ENCODE data around the gene ITGAL.

ITGAL gene

GRCh38 chr16:30528799-30529457 is 56.4 kb downstream of the ITGAL start:
- no peak overlapping the region for H2AFZ ChIP-seq (ENCODE audit: low read depth, low read length)
- no peak overlapping the region for H3K9ac ChIP-seq (ENCODE audit: low read length)
- peaks cover 9% of the 10 kb centered on the region for H3K79me2 ChIP-seq (ENCODE audit: low read length)
- H3K27me3 ChIP-seq (ENCODE audit: low read depth, low read length), result no peaks in the 10 kb centered on the region
- no peaks in the 10 kb centered on the region for H3K9me3 ChIP-seq (ENCODE audit: insufficient read depth, low read length)
- TF ChIP-seq, protein P1, sequence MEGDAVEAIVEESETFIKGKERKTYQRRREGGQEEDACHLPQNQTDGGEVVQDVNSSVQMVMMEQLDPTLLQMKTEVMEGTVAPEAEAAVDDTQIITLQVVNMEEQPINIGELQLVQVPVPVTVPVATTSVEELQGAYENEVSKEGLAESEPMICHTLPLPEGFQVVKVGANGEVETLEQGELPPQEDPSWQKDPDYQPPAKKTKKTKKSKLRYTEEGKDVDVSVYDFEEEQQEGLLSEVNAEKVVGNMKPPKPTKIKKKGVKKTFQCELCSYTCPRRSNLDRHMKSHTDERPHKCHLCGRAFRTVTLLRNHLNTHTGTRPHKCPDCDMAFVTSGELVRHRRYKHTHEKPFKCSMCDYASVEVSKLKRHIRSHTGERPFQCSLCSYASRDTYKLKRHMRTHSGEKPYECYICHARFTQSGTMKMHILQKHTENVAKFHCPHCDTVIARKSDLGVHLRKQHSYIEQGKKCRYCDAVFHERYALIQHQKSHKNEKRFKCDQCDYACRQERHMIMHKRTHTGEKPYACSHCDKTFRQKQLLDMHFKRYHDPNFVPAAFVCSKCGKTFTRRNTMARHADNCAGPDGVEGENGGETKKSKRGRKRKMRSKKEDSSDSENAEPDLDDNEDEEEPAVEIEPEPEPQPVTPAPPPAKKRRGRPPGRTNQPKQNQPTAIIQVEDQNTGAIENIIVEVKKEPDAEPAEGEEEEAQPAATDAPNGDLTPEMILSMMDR (IDR thresholded peaks at IDR 0.05; ENCODE audit: low read depth, low read length), result no peak
- TF ChIP-seq EZH2phosphoT487 (IDR thresholded peaks at IDR 0.05; ENCODE audit: low read depth), result no peak
- no peak overlapping the region for H3K4me3 ChIP-seq (ENCODE audit: low read length)
- H3K27ac ChIP-seq (ENCODE audit: low read length), result no peak overlapping the region
- H3K36me3 ChIP-seq (replicated peaks; ENCODE audit: low read depth, low read length), result peaks cover 12% of the 10 kb centered on the region
- H3K4me1 ChIP-seq (ENCODE audit: low read length), result peaks cover 21% of the 10 kb centered on the region
- H3K4me2 ChIP-seq (ENCODE audit: low read length), result no peak overlapping the region
- no peaks in the 10 kb centered on the region for H4K20me1 ChIP-seq (ENCODE audit: insufficient read depth, low read length)

DNA sequence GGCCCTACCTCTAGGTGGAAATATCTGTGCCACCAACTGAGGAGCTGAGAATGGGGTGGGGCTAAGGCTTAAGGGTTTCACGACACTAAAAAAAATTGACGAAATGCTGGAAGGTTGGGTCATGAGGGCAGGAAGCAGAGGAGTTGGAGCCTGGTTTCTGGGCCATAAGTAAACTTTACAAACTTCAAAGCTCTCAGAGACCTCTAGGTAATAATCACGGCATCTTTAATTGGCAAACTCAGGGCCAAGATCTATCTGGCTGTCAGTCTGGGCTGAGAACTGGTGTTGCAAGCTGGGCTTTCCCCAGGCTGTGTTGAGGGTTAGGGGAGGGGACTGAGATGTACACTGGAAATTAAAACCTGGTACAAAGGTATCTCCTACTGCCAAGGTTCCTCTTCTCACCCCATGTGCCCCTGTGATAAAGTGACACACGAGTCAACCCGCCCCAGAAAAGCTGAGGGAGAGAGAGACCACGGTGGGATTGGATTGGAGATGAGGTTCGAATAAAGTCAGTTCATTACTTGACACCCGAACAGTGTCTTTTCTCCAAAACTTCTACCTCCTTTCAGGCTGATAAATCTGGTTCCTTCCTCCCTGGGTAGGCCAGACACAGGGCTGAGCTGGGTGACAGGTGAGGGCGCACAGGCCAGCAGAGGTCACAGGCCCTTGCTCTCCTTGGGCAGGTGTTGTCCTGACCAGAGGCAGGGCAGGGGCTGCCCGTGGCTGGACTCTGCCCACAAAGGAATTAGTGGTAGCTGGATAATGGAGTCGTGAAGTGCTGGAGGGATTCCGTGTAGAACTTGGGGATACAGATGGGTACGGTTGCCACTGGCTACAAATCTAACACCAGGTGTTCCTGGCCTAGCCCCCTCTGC is 57.9 kb downstream of the ITGAL start:
- H2AFZ ChIP-seq (ENCODE audit: low read depth, low read length), result no peak overlapping the region
- no peak overlapping the region for H3K4me3 ChIP-seq (ENCODE audit: low read length)
- H3K27me3 ChIP-seq (ENCODE audit: low read depth, low read length), result no peaks in the 10 kb centered on the region
- H3K4me2 ChIP-seq (ENCODE audit: low read length), result no peak overlapping the region
- H3K27ac ChIP-seq (ENCODE audit: low read length), result no peak overlapping the region
- H3K4me1 ChIP-seq (ENCODE audit: low read length), result peaks cover 21% of the 10 kb centered on the region
- no peaks in the 10 kb centered on the region for H4K20me1 ChIP-seq (ENCODE audit: insufficient read depth, low read length)
- H3K79me2 ChIP-seq (ENCODE audit: low read length), result peaks cover 20% of the 10 kb centered on the region
- no peaks in the 10 kb centered on the region for H3K9me3 ChIP-seq (ENCODE audit: insufficient read depth, low read length)
- peaks cover 4% of the 10 kb centered on the region for H3K36me3 ChIP-seq (replicated peaks; ENCODE audit: low read depth, low read length)
- no peak for TF ChIP-seq EZH2phosphoT487 (IDR thresholded peaks at IDR 0.05; ENCODE audit: low read depth)
- TF ChIP-seq, protein P1 (IDR thresholded peaks at IDR 0.05; ENCODE audit: low read depth, low read length), result no peak
- no peak overlapping the region for H3K9ac ChIP-seq (ENCODE audit: low read length)

DNA sequence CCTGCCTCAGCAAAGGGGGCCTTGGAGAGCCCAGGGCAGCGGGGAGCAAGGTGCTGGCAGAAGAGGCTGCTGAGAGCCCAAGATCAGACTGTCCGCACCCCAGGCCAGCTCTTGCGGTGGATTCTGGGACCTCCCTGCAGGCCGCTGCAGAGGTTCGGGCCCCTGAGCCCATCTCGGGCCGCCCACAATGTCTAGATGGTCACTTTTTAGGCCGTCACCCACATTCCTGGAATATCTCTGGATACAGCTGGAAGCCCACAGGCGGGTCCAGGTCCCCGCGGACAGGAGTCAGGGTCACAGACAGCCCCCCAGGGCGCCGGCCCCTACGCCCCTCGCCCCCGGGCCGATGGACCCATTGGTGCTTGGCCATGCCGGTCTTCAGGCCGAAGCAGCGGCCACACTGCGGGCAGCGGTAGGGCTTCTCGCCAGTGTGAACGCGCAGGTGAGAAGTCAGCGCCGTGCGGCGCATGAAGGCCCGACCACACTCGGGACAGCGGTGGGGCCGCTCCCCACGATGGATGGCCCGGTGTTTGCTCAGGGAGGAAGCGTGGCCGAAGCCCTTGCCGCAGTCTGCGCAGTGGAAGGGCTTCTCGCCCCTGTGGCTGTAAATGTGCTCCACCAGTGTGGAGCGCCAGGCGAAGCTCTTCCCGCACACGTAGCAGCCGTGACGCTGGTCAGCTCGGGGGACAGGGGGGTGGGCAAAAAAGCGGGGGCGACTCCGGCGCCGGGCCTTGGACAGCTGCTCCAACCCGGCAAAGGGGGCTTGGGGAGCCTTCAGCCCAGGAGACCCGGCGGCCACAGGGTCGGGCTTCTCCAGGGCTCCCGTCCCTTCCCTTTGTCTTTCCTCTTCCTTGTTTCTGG is 60.0 kb downstream of the ITGAL start:
- Histone ChIP-seq H3K27me3 (ENCODE audit: low read depth, low read length) (no peaks in the 10 kb centered on the region), H3K79me2 (ENCODE audit: low read length) (peaks cover 27% of the 10 kb centered on the region), H2AFZ (ENCODE audit: low read depth, low read length) (no peak overlapping the region), H3K9ac (ENCODE audit: low read length) (no peak overlapping the region), H3K9me3 (ENCODE audit: insufficient read depth, low read length) (no peaks in the 10 kb centered on the region), H3K36me3 (replicated peaks; ENCODE audit: low read depth, low read length) (peaks cover 4% of the 10 kb centered on the region), H3K4me3 (ENCODE audit: low read length) (no peak overlapping the region), H3K4me2 (ENCODE audit: low read length) (no peak overlapping the region), H4K20me1 (ENCODE audit: insufficient read depth, low read length) (no peaks in the 10 kb centered on the region), H3K27ac (ENCODE audit: low read length) (no peak overlapping the region), H3K4me1 (ENCODE audit: low read length) (peaks cover 22% of the 10 kb centered on the region)
- TF ChIP-seq EZH2phosphoT487 (IDR thresholded peaks at IDR 0.05; ENCODE audit: low read depth), result no peak
- TF ChIP-seq, protein P1 (IDR thresholded peaks at IDR 0.05; ENCODE audit: low read depth, low read length), result no peak

Measured in OCI-LY3 (cell line).